Naive thymus-derived CD4-positive, alpha-beta T cell (primary cell): ENCODE results near the gene POC1B. TPM values are rescaled to one million over a fixed set of nuclear protein-coding genes. Genes with fewer than 3 reads are reported as not detected.

ENCODE experiments used
- ATAC-seq: fragments of 150-1000 bp; cut with Tn5 transposase; 2 replicates; pipeline ENCODE4 v1.10.0; 2021; ENCODE audit warnings: mild to moderate bottlenecking, moderate library complexity
- CTCF ChIA-PET: fragments of 350-600 bp; sonication (Branson Sonifier 250); formaldehyde crosslinking; loops from one replicate; lab custom pipeline; 2021; ENCODE audit warnings: antibody characterized with exemption; lab: Charles Lee
- POLR2A ChIA-PET: fragments of 350-600 bp; sonication (Branson Sonifier 250); formaldehyde crosslinking; loops from one replicate; lab custom pipeline; 2021; ENCODE audit warnings: antibody characterized with exemption, inconsistent platforms; lab: Charles Lee
- DNase-seq, 9 donors: peaks; one replicate each; pipeline versions ENCODE4 v3.0.0 to v3.0.0-alpha.2; 2020 to 2022; ENCODE audit warnings: mixed read lengths in 1 of 9
- H3K27ac ChIP-seq: one replicate; pipeline ENCODE4 v1.7.0; 2013; ENCODE audit warnings: mild to moderate bottlenecking, low read depth, low read length, moderate library complexity
- H3K27me3 ChIP-seq, 2 donors: one replicate each; pipeline ENCODE4 v1.7.0; 2013; ENCODE audit warnings: low read length in 2 of 2, mild to moderate bottlenecking in 2 of 2, moderate library complexity in 2 of 2; ENCODE audit not compliant: control insufficient read depth in 2 of 2, insufficient read depth in 2 of 2
- H3K36me3 ChIP-seq, 3 experiments: 1 replicate in 2 of 3; 2 replicates in 1 of 3; pipeline ENCODE4 v1.7.0; 2013; ENCODE audit warnings: low read length in 3 of 3, mild to moderate bottlenecking in 3 of 3, moderate library complexity in 1 of 3; ENCODE audit not compliant: insufficient read depth in 3 of 3, control insufficient read depth in 2 of 3
- H3K4me1 ChIP-seq, 2 donors: one replicate each; pipeline ENCODE4 v1.7.0; 2013; ENCODE audit warnings: low read length in 2 of 2, mild to moderate bottlenecking in 2 of 2, moderate library complexity in 1 of 2; ENCODE audit not compliant: control insufficient read depth in 2 of 2, insufficient read depth in 2 of 2
- H3K4me3 ChIP-seq: 2 replicates; pipeline ENCODE4 v1.7.0; 2013; ENCODE audit warnings: mild to moderate bottlenecking, low read length
- H3K9me3 ChIP-seq, 3 experiments: 1 replicate in 2 of 3; 2 replicates in 1 of 3; pipeline ENCODE4 v1.7.0; 2013; ENCODE audit warnings: low read length in 3 of 3; ENCODE audit not compliant: control insufficient read depth in 2 of 3
- H3K27ac Mint-ChIP-seq, 9 donors: one replicate each; pipeline ENCODE4 v1.8.0; 2020 to 2022; ENCODE audit warnings: mixed read lengths in 9 of 9, mild to moderate bottlenecking in 8 of 9, moderate library complexity in 5 of 9, inconsistent platforms in 2 of 9
- H3K27me3 Mint-ChIP-seq, 5 donors: one replicate each; pipeline ENCODE4 v1.8.0; 2021 to 2022; ENCODE audit warnings: mixed read lengths in 5 of 5, mild to moderate bottlenecking in 1 of 5
- H3K36me3 Mint-ChIP-seq, 5 donors: one replicate each; pipeline ENCODE4 v1.8.0; 2020 to 2022; ENCODE audit warnings: mixed read lengths in 5 of 5, mild to moderate bottlenecking in 3 of 5, inconsistent platforms in 1 of 5
- H3K4me1 Mint-ChIP-seq, 7 donors: one replicate each; pipeline ENCODE4 v1.8.0; 2020 to 2022; ENCODE audit warnings: mixed read lengths in 7 of 7, mild to moderate bottlenecking in 3 of 7, inconsistent platforms in 1 of 7
- H3K4me3 Mint-ChIP-seq, 10 donors: one replicate each; pipeline ENCODE4 v1.8.0; 2020 to 2022; ENCODE audit warnings: mild to moderate bottlenecking in 10 of 10, mixed read lengths in 10 of 10, moderate library complexity in 6 of 10, inconsistent platforms in 2 of 10
- H3K9me3 Mint-ChIP-seq, 11 donors: one replicate each; pipeline ENCODE4 v1.8.0; 2020 to 2022; ENCODE audit warnings: mixed read lengths in 11 of 11, mild to moderate bottlenecking in 4 of 11, inconsistent platforms in 1 of 11, moderate library complexity in 1 of 11
- intact Hi-C, 2 donors: fragments of 100-400 bp; cut with micrococcal nuclease; formaldehyde crosslinking; loops; one replicate each; pipeline ENCODE4 v1.15.1; 2023
- polyA plus RNA-seq, 2 donors: library from polyadenylated mRNA; unstranded; fragments of 300-500 nt; fragmentation: Illumina TruSeq; gene quantifications; one replicate each; pipeline ENCODE4 v1.2.3, GENCODE V29; 2021
- total RNA-seq, 6 experiments: library from RNA in 5 of 6; stranded (reverse) in 5 of 6; gene quantifications; 1 replicate in 5 of 6; 2 replicates in 1 of 6; pipeline ENCODE4 v1.2.3 and lab custom pipeline; 2021 to 2026

The POC1B gene
- total and polyA plus RNA-seq, 7 experiments from 2014 or later, result 19.4 to 38.7 (median 23.4) TPM

DNA sequence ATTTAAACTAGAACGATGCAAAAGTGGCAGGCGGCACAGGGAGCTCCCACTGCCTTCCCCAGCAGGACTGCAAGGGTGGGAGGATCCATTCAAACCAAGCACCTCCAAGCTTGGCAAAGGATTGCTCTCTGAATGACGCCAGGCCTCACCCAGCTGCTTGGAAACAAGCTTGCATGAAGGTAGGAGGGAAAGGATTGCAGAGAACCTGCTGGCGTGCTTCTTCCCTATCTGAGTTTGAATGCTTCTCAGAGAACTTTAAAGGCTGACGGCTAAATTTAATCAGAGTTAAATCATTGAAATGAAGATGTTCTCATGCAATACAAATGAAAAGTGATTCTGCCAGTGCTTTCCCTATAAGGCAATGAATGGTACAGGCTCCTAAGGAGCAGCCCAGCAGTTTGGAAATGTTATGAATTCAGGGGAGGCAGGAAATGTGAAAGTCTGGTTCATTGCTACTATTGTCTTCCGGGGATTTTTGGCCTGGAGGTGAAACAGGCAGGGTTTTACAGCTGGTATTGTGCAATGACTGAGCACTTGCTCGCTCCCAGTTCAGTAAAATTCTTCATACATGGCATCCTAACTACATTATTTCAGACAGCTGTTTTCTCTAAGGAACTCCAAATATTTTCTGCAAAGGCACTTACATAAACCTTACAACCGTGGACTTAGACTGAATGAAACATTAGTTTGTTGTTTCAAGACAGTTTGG, 141.6 kb downstream of the POC1B start:
- intact Hi-C loops, result no loop called here
- no peak overlapping the region for H3K27ac ChIP-seq
- no peaks in the 10 kb centered on the region for H3K4me1 ChIP-seq
- no peaks in the 10 kb centered on the region for H3K9me3 ChIP-seq
- ChIA-PET CTCF (no interaction called here), POLR2A (no interaction called here)
- DNase-seq (no peak), ATAC-seq (no peak)
- Mint-ChIP-seq H3K4me1 (peaks cover 0 to 27% (median 0%) of the 10 kb centered on the region in 7 donors), H3K27ac (peak overlapping the region in 1 of 9 donors; percentile 23), H3K36me3 (peaks cover 0 to 7% (median 0%) of the 10 kb centered on the region in 5 donors), H3K9me3 (no peaks in the 10 kb centered on the region), H3K27me3 (no peaks in the 10 kb centered on the region), H3K4me3 (no peak overlapping the region)
- no peak overlapping the region for H3K4me3 ChIP-seq
- H3K36me3 ChIP-seq, result no peaks in the 10 kb centered on the region
- no peaks in the 10 kb centered on the region for H3K27me3 ChIP-seq

- H3K36me3 Mint-ChIP-seq, result peaks cover 0 to 7% (median 0%) of the 10 kb centered on the region in 5 donors
- Histone ChIP-seq H3K4me1 (no peaks in the 10 kb centered on the region), H3K4me3 (no peak overlapping the region), H3K36me3 (no peaks in the 10 kb centered on the region), H3K9me3 (no peaks in the 10 kb centered on the region), H3K27me3 (no peaks in the 10 kb centered on the region), H3K27ac (no peak overlapping the region)
- CTCF ChIA-PET, result no interaction called here
- no peaks in the 10 kb centered on the region for H3K9me3 Mint-ChIP-seq
- H3K4me1 Mint-ChIP-seq, result peaks cover 0 to 29% (median 0%) of the 10 kb centered on the region in 7 donors
- intact Hi-C loops, result no loop called here
- H3K27ac Mint-ChIP-seq, result no peak overlapping the region
- POLR2A ChIA-PET, result no interaction called here
- ATAC-seq, result no peak
- peak overlapping the region in 1 of 10 donors; percentile 49 for H3K4me3 Mint-ChIP-seq
- DNase-seq, result no peak
- H3K27me3 Mint-ChIP-seq, result no peaks in the 10 kb centered on the region
Observed at GRCh38 chr12:89383235-89384049, 142.4 kb downstream of the POC1B start.

- POLR2A ChIA-PET, result no interaction called here
- H3K4me1 ChIP-seq, result no peaks in the 10 kb centered on the region
- ATAC-seq, result peak; percentile 61
- DNase-seq, result no peak
- peak overlapping the region in 1 of 9 donors; percentile 19 for H3K27ac Mint-ChIP-seq
- no peaks in the 10 kb centered on the region for H3K9me3 ChIP-seq
- CTCF ChIA-PET, result no interaction called here
- intact Hi-C loops, result no loop called here
- H3K36me3 ChIP-seq, result no peaks in the 10 kb centered on the region
- peaks cover 0 to 7% (median 5%) of the 10 kb centered on the region in 5 donors for H3K36me3 Mint-ChIP-seq
- H3K4me3 ChIP-seq, result no peak overlapping the region
- no peaks in the 10 kb centered on the region for H3K27me3 Mint-ChIP-seq
- no peak overlapping the region for H3K27ac ChIP-seq
- no peaks in the 10 kb centered on the region for H3K27me3 ChIP-seq
- H3K4me3 Mint-ChIP-seq, result no peak overlapping the region
- H3K9me3 Mint-ChIP-seq, result no peaks in the 10 kb centered on the region
- H3K4me1 Mint-ChIP-seq, result peaks cover 0 to 29% (median 0%) of the 10 kb centered on the region in 7 donors
Observed at GRCh38 chr12:89382328-89382727, 143.5 kb downstream of the POC1B start.

GRCh38 chr12:89379839-89380467, 145.9 kb downstream of the POC1B start:
- no peak overlapping the region for H3K4me3 ChIP-seq
- H3K9me3 ChIP-seq, result no peaks in the 10 kb centered on the region
- H3K27me3 ChIP-seq, result no peaks in the 10 kb centered on the region
- H3K4me1 Mint-ChIP-seq, result peaks cover 0 to 37% (median 0%) of the 10 kb centered on the region in 7 donors
- peaks cover 0 to 12% of the 10 kb centered on the region in 2 donors for H3K4me1 ChIP-seq
- ChIA-PET CTCF (interaction anchor here (0.6 kb wide), 1 partner anchor 19 kb away, joined by 3 read pairs; no protein-coding TSS in a partner anchor), POLR2A (no interaction called here)
- H3K27ac Mint-ChIP-seq, result no peak overlapping the region
- no peak overlapping the region for H3K4me3 Mint-ChIP-seq
- no peaks in the 10 kb centered on the region for H3K36me3 ChIP-seq
- no peak for DNase-seq
- H3K27me3 Mint-ChIP-seq, result no peaks in the 10 kb centered on the region
- intact Hi-C loops, result no loop called here
- no peak for ATAC-seq
- peaks cover 0 to 2% (median 0%) of the 10 kb centered on the region in 11 donors for H3K9me3 Mint-ChIP-seq
- no peak overlapping the region for H3K27ac ChIP-seq
- H3K36me3 Mint-ChIP-seq, result peaks cover 0 to 13% (median 5%) of the 10 kb centered on the region in 5 donors

- Mint-ChIP-seq H3K27ac (peak overlapping the region in 1 of 9 donors; percentile 31), H3K36me3 (peaks cover 0 to 13% (median 5%) of the 10 kb centered on the region in 5 donors), H3K27me3 (no peaks in the 10 kb centered on the region), H3K9me3 (peaks cover 0 to 2% (median 0%) of the 10 kb centered on the region in 11 donors), H3K4me1 (peaks cover 0 to 33% (median 0%) of the 10 kb centered on the region in 7 donors), H3K4me3 (no peak overlapping the region)
- H3K27me3 ChIP-seq, result no peaks in the 10 kb centered on the region
- ATAC-seq, result no peak
- intact Hi-C loops, result no loop called here
- H3K9me3 ChIP-seq, result no peaks in the 10 kb centered on the region
- DNase-seq, result no peak
- H3K36me3 ChIP-seq, result no peaks in the 10 kb centered on the region
- no peak overlapping the region for H3K27ac ChIP-seq
- ChIA-PET CTCF (no interaction called here), POLR2A (no interaction called here)
- peaks cover 0 to 12% of the 10 kb centered on the region in 2 donors for H3K4me1 ChIP-seq
- no peak overlapping the region for H3K4me3 ChIP-seq
Observed at GRCh38 chr12:89379148-89379838, 146.6 kb downstream of the POC1B start.

- Histone ChIP-seq H3K9me3 (no peaks in the 10 kb centered on the region), H3K36me3 (no peaks in the 10 kb centered on the region), H3K27me3 (no peaks in the 10 kb centered on the region), H3K4me1 (peaks cover 0 to 12% of the 10 kb centered on the region in 2 donors), H3K27ac (no peak overlapping the region), H3K4me3 (no peak overlapping the region)
- intact Hi-C loops, result no loop called here
- no peaks in the 10 kb centered on the region for H3K27me3 Mint-ChIP-seq
- peaks cover 0 to 13% (median 0%) of the 10 kb centered on the region in 5 donors for H3K36me3 Mint-ChIP-seq
- H3K9me3 Mint-ChIP-seq, result peaks cover 0 to 2% (median 0%) of the 10 kb centered on the region in 11 donors
- CTCF ChIA-PET, result no interaction called here
- H3K4me1 Mint-ChIP-seq, result peaks cover 0 to 38% (median 0%) of the 10 kb centered on the region in 7 donors
- POLR2A ChIA-PET, result no interaction called here
- no peak for DNase-seq
- ATAC-seq, result no peak
- peak overlapping the region in 1 of 9 donors; percentile 16 for H3K27ac Mint-ChIP-seq
- peak overlapping the region in 1 of 10 donors; percentile 29 for H3K4me3 Mint-ChIP-seq
Observed at GRCh38 chr12:89376844-89377243, 149.0 kb downstream of the POC1B start.
